GM18526 (cell line): ENCODE data around the gene IL20.

Source experiments
- POLR2A ChIP-seq: IDR thresholded peaks from 3 replicates; pipeline ENCODE4 v1.6.1; 2011; ENCODE audit not compliant: insufficient read length; ENCODE audit errors: extremely low read depth

Gene IL20

GRCh38 chr1:206834711-206835110, 30.7 kb upstream of the IL20 start:
- TF ChIP-seq POLR2A: no peak

- no peak for TF ChIP-seq POLR2A
Measured at GRCh38 chr1:206835186-206835585, 30.2 kb upstream of the IL20 start.

DNA sequence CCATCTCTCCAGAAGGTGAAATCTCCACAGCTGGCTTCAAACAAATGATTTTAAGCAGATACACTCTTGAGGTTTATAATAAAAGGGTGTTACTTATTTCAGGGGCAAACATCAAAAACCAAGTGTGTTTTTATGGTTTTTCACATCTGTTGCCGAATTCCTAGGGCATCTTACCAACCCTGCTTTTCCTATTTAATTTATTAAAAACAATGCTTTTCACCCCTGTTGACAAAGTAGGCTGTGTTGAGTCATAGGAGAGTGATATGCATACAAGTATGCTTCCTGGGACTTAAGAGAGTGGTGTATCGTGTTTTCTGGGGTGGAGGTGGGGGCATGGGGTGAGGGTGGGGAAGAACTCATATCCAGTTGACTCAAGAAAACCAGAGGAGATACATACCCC, 29.3 kb upstream of the IL20 start:
- TF ChIP-seq POLR2A: no peak

- TF ChIP-seq POLR2A: no peak
Measured at GRCh38 chr1:206839006-206839560, 26.3 kb upstream of the IL20 start.

- no peak for TF ChIP-seq POLR2A
Measured at GRCh38 chr1:206839857-206840256, 25.6 kb upstream of the IL20 start.

- no peak for TF ChIP-seq POLR2A
Measured at GRCh38 chr1:206841609-206842323, 23.7 kb upstream of the IL20 start.

DNA sequence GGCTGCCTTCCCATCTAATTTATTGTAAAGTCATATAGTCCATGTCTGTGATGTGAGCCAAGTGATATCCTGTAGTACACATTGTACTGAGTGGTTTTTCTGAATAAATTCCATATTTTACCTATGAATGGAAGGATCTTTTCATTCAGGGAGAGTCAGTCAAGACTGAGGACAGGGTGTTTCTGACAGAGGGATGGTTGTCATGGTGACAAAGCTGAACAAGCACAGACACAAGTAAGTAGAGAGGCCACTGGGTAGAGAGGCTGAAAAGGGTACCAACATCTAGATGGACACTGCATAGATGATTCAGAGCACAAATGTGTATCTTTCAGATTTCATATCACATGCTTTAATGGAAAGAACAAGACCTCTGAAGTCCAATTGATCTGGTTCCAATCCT, 22.6 kb upstream of the IL20 start:
- no peak for TF ChIP-seq POLR2A

GRCh38 chr1:206843626-206844025, 21.8 kb upstream of the IL20 start:
- no peak for TF ChIP-seq POLR2A

GRCh38 chr1:206846487-206846886, 18.9 kb upstream of the IL20 start:
- no peak for TF ChIP-seq POLR2A

DNA sequence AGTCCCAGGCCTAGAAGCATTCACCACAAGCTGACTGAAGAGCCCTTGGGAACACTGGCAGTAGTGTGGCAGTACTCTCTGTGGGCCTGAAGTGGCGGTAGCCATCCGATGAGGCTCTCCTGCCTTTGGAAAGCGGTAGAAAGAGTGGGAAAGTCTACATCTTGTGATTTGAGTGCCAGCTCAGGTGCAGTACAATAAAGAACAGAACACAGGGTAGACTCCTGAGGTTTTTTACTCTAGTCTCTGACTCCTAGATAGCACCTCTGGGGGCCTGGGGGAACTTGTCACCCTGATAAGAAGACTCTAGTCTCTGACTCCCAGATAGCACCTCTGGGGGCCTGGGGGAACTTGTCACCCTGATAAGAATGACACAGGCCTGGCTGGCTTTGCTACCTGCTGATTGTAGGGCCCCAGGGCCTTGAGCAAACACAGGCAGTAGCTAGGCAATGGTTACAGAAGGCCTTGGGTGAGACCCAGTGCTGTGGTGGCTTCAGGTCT, 18.0 kb upstream of the IL20 start:
- TF ChIP-seq POLR2A: no peak

DNA sequence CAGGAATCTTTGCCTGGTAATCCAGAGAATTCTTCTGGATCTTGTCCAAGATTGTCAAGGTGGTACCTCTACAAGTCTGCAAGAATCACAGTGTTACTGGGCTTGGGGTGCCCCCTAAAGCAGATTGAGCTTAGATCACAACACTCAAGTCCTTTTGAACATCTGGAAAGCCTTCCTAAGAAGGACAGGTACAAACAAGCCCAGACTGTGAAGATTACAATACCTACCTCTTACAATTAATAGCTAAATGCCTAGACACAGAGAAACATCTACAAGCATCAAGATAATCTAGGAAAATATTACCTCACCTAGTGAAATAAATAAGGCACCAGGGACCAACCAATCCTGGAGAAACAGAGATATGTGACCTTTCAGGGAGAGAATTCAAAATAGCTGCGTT, 17.5 kb upstream of the IL20 start:
- TF ChIP-seq POLR2A: no peak

- TF ChIP-seq POLR2A: no peak
Measured at GRCh38 chr1:206850401-206850800, 15.0 kb upstream of the IL20 start.

DNA sequence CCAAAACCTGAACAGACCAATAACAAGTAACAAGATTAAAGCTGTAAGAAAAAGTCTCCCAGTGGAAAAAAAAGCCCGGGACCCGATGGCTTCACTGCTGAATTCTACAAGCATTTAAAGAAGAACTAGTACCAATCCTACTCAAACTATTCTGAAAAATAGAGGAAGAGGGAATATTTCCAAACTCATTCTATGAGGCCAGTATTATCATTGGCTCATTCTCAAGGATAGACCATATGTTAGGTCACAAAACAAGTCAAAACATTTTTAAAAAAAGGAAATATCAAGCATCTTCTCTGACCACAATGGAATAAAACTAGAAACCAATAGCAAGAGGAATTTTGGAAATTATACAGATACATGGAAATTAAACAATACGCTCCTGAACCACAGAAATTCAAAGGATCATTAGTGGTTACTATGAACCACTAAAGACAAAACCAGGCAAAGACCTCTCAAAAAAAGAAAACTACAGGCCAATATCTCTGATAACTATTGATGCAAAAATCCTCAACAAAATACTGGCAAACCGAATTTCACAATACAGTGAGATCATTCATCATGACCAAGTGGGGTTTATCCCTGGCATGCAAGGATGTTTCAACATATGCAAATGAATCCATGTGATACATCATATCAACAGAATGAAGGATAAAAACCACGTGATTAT, 13.9 kb upstream of the IL20 start:
- TF ChIP-seq POLR2A: no peak

- no peak for TF ChIP-seq POLR2A
Measured at GRCh38 chr1:206854401-206855129, 10.9 kb upstream of the IL20 start.

DNA sequence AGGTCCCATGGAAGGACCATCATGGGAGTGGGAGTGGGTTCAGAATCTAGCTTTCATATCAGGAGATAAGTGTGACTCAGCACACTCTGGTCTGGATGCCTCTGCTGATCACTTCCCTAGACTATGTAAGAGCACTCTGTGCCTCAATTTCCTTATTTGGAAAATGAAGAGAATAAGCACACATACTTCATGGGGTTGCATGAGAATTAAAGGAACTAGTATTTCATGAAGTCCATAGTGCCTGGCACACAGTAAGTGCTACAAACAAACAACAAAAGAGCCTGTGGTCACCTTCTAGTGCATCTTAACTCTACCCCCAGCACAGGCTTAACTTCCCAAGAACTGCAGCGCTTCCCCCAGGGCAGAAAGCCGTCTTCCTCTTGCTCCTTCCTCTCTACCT, 9.6 kb upstream of the IL20 start:
- no peak for TF ChIP-seq POLR2A

DNA sequence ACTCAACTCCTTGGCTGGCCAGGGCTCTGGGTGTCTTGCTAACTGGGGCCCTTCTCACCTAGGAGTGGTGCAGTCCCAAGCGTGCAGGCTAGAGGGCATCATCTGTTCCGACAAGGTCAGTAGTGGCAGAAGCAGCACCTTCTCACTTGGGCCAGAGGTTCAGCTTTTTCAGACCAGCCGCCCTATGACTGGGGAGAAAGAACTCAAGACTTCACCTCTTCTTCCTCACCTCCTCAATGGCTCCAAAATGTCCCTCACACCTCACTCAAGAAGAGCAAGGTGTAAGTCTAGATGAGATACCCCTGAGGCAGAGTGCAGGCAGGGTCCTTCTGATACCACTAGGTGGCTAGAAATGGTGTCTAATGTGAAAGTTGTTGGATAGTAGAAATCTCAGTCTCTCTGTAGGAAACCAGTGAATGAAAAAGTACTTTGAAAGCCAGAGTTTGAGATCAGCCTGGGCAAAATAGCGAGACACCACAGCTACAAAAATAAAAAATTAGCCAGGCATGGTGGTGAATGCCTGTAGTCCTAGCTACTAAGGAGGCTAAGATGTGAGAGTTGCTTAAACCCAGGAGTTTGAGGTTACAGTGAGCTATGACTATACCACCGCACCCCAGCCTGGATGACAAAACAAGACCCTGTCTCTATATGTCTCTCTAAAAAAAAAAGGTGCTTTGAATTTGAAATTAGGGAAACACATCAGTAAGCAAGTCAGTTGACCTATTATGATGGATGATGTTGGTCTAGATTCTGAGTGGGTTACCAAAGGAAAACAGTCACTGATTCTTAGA, 8.6 kb upstream of the IL20 start:
- TF ChIP-seq POLR2A: no peak

DNA sequence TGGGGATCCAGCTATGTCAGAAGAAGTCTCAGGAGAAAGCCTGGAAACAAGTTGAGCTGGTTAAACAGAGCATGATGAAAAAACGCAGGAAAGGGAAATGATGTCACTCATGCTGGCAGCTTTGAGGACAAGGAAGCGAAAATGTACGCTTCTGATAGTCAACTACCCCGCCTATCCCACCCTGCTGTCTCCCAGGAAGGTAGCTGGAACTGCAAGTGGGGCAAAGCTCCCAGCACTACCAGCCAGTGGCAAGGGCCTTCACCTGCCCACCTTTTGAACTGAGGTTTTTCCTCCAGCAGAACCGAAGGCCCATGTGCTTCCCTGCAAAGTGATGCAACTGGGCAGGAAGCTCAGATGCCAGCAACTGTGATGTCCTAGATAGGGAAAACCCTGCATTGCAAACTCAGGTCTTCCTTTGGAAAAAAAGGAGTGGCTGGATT, 6.3 kb upstream of the IL20 start:
- no peak for TF ChIP-seq POLR2A
